GM23248 (cell line): ENCODE measurements around the gene ADAMTS9. TPM values are rescaled to one million over a fixed set of nuclear protein-coding genes. Genes with fewer than 3 reads are reported as not detected.
A peak's percentile ranks its signal among the peaks of the same experiment; 100 is the strongest.

Experiments used
- DNase-seq: peaks from one replicate; pipeline ENCODE4 v3.0.0-alpha.2; 2015
- H2AFZ ChIP-seq: fragments of 200-600 bp; sonication (generic); 2 replicates; pipeline ENCODE4 v1.6.1; 2016; ENCODE audit warnings: antibody characterized with exemption
- H3F3A ChIP-seq: fragments of 200-600 bp; sonication (generic); 2 replicates; pipeline ENCODE4 v1.6.1; 2016; ENCODE audit warnings: mild to moderate bottlenecking, antibody characterized with exemption, mixed run types; ENCODE audit not compliant: insufficient read depth
- H3K27ac ChIP-seq: fragments of 200-600 bp; sonication (generic); 2 replicates; pipeline ENCODE4 v1.5.1; 2016; ENCODE audit warnings: mild to moderate bottlenecking
- H3K27me3 ChIP-seq: fragments of 200-600 bp; sonication (generic); replicated peaks from 2 replicates; pipeline ENCODE4 v1.6.1; 2016; ENCODE audit warnings: mild to moderate bottlenecking; ENCODE audit not compliant: insufficient read depth
- H3K36me3 ChIP-seq: fragments of 200-600 bp; sonication (generic); 2 replicates; pipeline ENCODE4 v1.6.1; 2016; ENCODE audit warnings: low read depth, mild to moderate bottlenecking
- H3K4me1 ChIP-seq: fragments of 200-600 bp; sonication (generic); 2 replicates; pipeline ENCODE4 v1.6.1; 2016; ENCODE audit warnings: mild to moderate bottlenecking; ENCODE audit not compliant: insufficient read depth
- H3K4me2 ChIP-seq: fragments of 200-600 bp; sonication (generic); one replicate; pipeline ENCODE4 v1.6.1; 2016; ENCODE audit warnings: mild to moderate bottlenecking; ENCODE audit not compliant: unreplicated experiment
- H3K4me3 ChIP-seq: fragments of 200-600 bp; sonication (generic); 2 replicates; pipeline ENCODE4 v1.5.1; 2016; ENCODE audit warnings: mild to moderate bottlenecking
- H3K79me2 ChIP-seq: fragments of 200-600 bp; sonication (generic); 2 replicates; pipeline ENCODE4 v1.6.1; 2016; ENCODE audit warnings: mild to moderate bottlenecking; ENCODE audit not compliant: insufficient read depth
- H3K9ac ChIP-seq: fragments of 200-600 bp; sonication (generic); 2 replicates; pipeline ENCODE4 v1.6.1; 2016; ENCODE audit warnings: mild to moderate bottlenecking
- H3K9me2 ChIP-seq: fragments of 200-600 bp; sonication (generic); 2 replicates; pipeline ENCODE4 v1.6.1; 2016; ENCODE audit warnings: mixed run types, mild to moderate bottlenecking, moderate library complexity; ENCODE audit not compliant: insufficient read depth
- H3K9me3 ChIP-seq: fragments of 200-600 bp; sonication (generic); one replicate; pipeline ENCODE4 v1.6.1; 2017; ENCODE audit warnings: low read depth
- H4K20me1 ChIP-seq: fragments of 200-600 bp; sonication (generic); 2 replicates; pipeline ENCODE4 v1.6.0; 2016; ENCODE audit not compliant: insufficient read depth
- EZH2 ChIP-seq: fragments of 200-600 bp; sonication (generic); IDR thresholded peaks from 2 replicates; pipeline ENCODE4 v1.6.1; 2018; ENCODE audit warnings: antibody characterized with exemption, mild to moderate bottlenecking; ENCODE audit not compliant: insufficient read depth, poor library complexity, severe bottlenecking
- EZH2phosphoT487 ChIP-seq: fragments of 200-600 bp; sonication (generic); IDR thresholded peaks from 2 replicates; pipeline ENCODE4 v1.6.1; 2018; ENCODE audit warnings: antibody characterized with exemption, moderate library complexity, mild to moderate bottlenecking, low read depth; ENCODE audit not compliant: insufficient read depth
- WGBS, 2 experiments: methylation state at CpG; one replicate each; pipeline ENCODE4 v1.1.6; 2015 to 2017; ENCODE audit warnings: low lambda C conversion rate in 2 of 2, low coverage in 1 of 2; ENCODE audit errors: missing lambda C conversion rate in 2 of 2; 5-methylcytosine and 5-hydroxymethylcytosine counted together
- in situ Hi-C: fragments of 300-500 bp; cut with MboI; formaldehyde crosslinking; loops from 2 replicates; pipeline ENCODE4 v1.15.0; 2020
- polyA plus RNA-seq: library from polyadenylated mRNA; unstranded; fragments of >200 nt; fragmentation: Nextera tagmentation; extraction: Ambion mirVana; gene quantifications from 2 replicates; pipeline ENCODE4 v1.2.1, GENCODE V29; 2016
- total RNA-seq: library from RNA; depleted of rRNA; stranded (reverse); fragments of >200 nt; shearing (Covaris generic); gene quantifications from 2 replicates; pipeline ENCODE4 v1.2.3, GENCODE V29; 2014

Gene ADAMTS9
- total and polyA plus RNA-seq, 2 experiments from 2014 or later, result 0.75 to 1.5 TPM

DNA sequence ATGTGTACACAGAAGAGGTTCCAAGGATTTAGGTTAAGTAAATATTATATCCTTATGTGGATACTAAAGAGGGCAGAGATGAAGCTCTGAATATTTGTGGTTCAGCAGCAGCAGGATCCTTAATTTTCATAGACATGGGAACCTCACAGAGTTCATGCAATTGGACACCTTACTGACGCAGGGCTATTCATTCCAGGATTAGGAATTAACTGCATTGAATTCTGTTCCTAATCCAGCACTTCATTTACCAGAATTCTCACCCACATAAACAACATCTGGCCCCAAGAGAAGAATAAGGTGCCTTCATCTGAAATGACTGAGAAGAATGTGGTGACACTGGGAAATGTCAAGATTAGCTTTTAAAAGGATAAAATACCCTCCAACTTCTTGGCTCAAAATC lies 62.4 kb downstream of the ADAMTS9 start:
- Histone ChIP-seq H3K9ac (no peak overlapping the region), H3K4me2 (no peak overlapping the region), H3K79me2 (no peaks in the 10 kb centered on the region), H3K27me3 (no peaks in the 10 kb centered on the region), H3K4me1 (no peaks in the 10 kb centered on the region), H3K4me3 (no peak overlapping the region), H3K9me3 (no peaks in the 10 kb centered on the region), H3K9me2 (0 out of 2 replicates have a peak, but pooled peaks cover 10% of the 10 kb centered on the region), H3K36me3 (no peaks in the 10 kb centered on the region), H4K20me1 (no peaks in the 10 kb centered on the region), H3K27ac (no peak overlapping the region), H2AFZ (no peak overlapping the region), H3F3A (no peaks in the 10 kb centered on the region)
- DNase-seq, result no peak
- TF ChIP-seq EZH2 (no peak), EZH2phosphoT487 (no peak)
- in situ Hi-C loops, result no loop called here
- WGBS, 2 experiments, result 55 to 64% methylated on average over 1 of the region's 1 CpG

GRCh38 chr3:64623125-64623524 lies 64.7 kb downstream of the ADAMTS9 start:
- Histone ChIP-seq H3K4me3 (no peak overlapping the region), H3K79me2 (no peaks in the 10 kb centered on the region), H2AFZ (no peak overlapping the region), H3K4me2 (no peak overlapping the region), H3K4me1 (no peaks in the 10 kb centered on the region), H3K9me2 (0 out of 2 replicates have a peak, but pooled peaks cover 10% of the 10 kb centered on the region), H3K9ac (no peak overlapping the region), H3K27ac (no peak overlapping the region), H4K20me1 (no peaks in the 10 kb centered on the region), H3F3A (no peaks in the 10 kb centered on the region), H3K27me3 (no peaks in the 10 kb centered on the region), H3K9me3 (no peaks in the 10 kb centered on the region), H3K36me3 (no peaks in the 10 kb centered on the region)
- TF ChIP-seq EZH2phosphoT487, result no peak
- no peak for TF ChIP-seq EZH2
- WGBS, 2 experiments, result 33 to 51% methylated on average over 2 of the region's 2 CpGs
- DNase-seq, result no peak
- in situ Hi-C loops, result no loop called here

DNA sequence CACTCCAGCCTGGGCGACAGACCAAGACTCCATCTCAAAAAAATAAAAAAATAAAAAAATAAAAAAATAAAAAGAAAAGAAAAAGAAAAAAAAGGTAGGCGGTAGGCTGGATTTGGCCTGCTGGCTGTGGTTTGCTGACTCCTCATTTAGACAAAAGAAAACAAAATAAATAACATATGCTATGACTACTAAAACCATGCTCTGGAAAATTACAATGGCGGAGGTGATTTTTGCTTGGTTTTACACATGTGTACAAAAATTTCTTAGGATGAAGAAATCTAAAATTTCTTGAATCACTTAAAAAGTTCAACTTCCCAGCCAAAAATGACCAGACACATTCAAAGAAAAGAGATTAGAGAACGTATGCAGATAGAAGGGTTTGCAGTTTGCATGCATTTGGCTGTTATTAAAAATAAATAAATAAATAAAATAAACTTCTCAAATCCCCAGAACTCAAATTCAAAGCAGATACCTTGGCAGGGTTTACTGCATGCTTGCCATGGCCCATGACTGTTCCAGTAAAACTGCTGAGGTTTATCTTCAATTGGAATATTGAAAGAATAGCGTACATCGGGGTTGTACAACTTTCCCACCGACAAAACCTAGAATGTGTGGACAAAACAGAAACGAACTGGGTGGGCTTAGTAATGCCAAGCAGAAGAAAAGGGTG lies 65.9 kb downstream of the ADAMTS9 start:
- Histone ChIP-seq H3K4me3 (no peak overlapping the region), H3K4me2 (no peak overlapping the region), H4K20me1 (no peaks in the 10 kb centered on the region), H2AFZ (no peak overlapping the region), H3K4me1 (no peaks in the 10 kb centered on the region), H3K27me3 (no peaks in the 10 kb centered on the region), H3F3A (no peaks in the 10 kb centered on the region), H3K27ac (no peak overlapping the region), H3K9me2 (0 out of 2 replicates have a peak, but pooled peaks cover 10% of the 10 kb centered on the region), H3K9me3 (no peaks in the 10 kb centered on the region), H3K9ac (no peak overlapping the region), H3K79me2 (no peaks in the 10 kb centered on the region), H3K36me3 (no peaks in the 10 kb centered on the region)
- peak; percentile 33 for DNase-seq
- WGBS, 2 experiments, result 27 to 33% methylated on average over 8 of the region's 8 CpGs
- in situ Hi-C loops, result no loop called here
- no peak for TF ChIP-seq EZH2
- no peak for TF ChIP-seq EZH2phosphoT487

GRCh38 chr3:64621275-64621674 lies 66.5 kb downstream of the ADAMTS9 start:
- 0 out of 2 replicates have a peak, but pooled peaks cover 10% of the 10 kb centered on the region for H3K9me2 ChIP-seq
- H3K27me3 ChIP-seq, result no peaks in the 10 kb centered on the region
- no peaks in the 10 kb centered on the region for H3K9me3 ChIP-seq
- 67 to 70% methylated on average over 8 of the region's 8 CpGs for WGBS, 2 experiments
- no peaks in the 10 kb centered on the region for H3K79me2 ChIP-seq
- H3K4me2 ChIP-seq, result no peak overlapping the region
- H3K36me3 ChIP-seq, result no peaks in the 10 kb centered on the region
- H3K4me1 ChIP-seq, result no peaks in the 10 kb centered on the region
- DNase-seq, result no peak
- H4K20me1 ChIP-seq, result no peaks in the 10 kb centered on the region
- H3K9ac ChIP-seq, result no peak overlapping the region
- TF ChIP-seq EZH2phosphoT487 (no peak), EZH2 (no peak)
- H3K4me3 ChIP-seq, result no peak overlapping the region
- H3K27ac ChIP-seq, result no peak overlapping the region
- no peaks in the 10 kb centered on the region for H3F3A ChIP-seq
- H2AFZ ChIP-seq, result no peak overlapping the region
- in situ Hi-C loops, result no loop called here
